OCI-LY3 (cell line): ENCODE data around the gene CXCR5.

Experiments used
- H2AFZ ChIP-seq: fragments of 200-600, 300-600 bp; shearing (Covaris generic); 2 replicates; pipeline ENCODE4 v1.6.0; 2014; ENCODE audit warnings: antibody characterized with exemption, low read depth, low read length
- H3K27ac ChIP-seq: fragments of 200-600, 300-600 bp; sonication (generic); 2 replicates; pipeline ENCODE4 v1.5.1; 2014; ENCODE audit warnings: mild to moderate bottlenecking, low read length, moderate library complexity, mixed read lengths
- H3K27me3 ChIP-seq: fragments of 200-600, 300-600 bp; sonication (generic); 2 replicates; pipeline ENCODE4 v1.6.1; 2014; ENCODE audit warnings: low read depth, low read length, mixed read lengths
- H3K36me3 ChIP-seq: fragments of 200-600, 300-600 bp; sonication (generic); replicated peaks from 2 replicates; pipeline ENCODE3; 2014; ENCODE audit warnings: low read depth, low read length, mixed read lengths
- H3K4me1 ChIP-seq: fragments of 300-600, 200-600 bp; sonication (generic); 2 replicates; pipeline ENCODE4 v1.6.1; 2014; ENCODE audit warnings: low read length, mixed read lengths
- H3K4me2 ChIP-seq: fragments of 200-600, 300-600 bp; sonication (generic); 2 replicates; pipeline ENCODE4 v1.6.1; 2014; ENCODE audit warnings: low read length, mixed read lengths
- H3K4me3 ChIP-seq: fragments of 300-600, 200-600 bp; sonication (generic); 2 replicates; pipeline ENCODE4 v1.5.1; 2014; ENCODE audit warnings: antibody characterized with exemption, mild to moderate bottlenecking, low read length, moderate library complexity
- H3K79me2 ChIP-seq: fragments of 300-600, 200-600 bp; shearing (Covaris generic); 2 replicates; pipeline ENCODE4 v1.6.1; 2014; ENCODE audit warnings: mild to moderate bottlenecking, low read length, mixed read lengths
- H3K9ac ChIP-seq: fragments of 300-600, 200-600 bp; shearing (Covaris generic); 2 replicates; pipeline ENCODE4 v1.6.0; 2014; ENCODE audit warnings: mild to moderate bottlenecking, low read length, moderate library complexity
- H3K9me3 ChIP-seq: fragments of 200-600, 300-600 bp; shearing (Covaris generic); 2 replicates; pipeline ENCODE4 v1.6.1; 2014; ENCODE audit warnings: low read length, mixed read lengths; ENCODE audit not compliant: insufficient read depth
- H4K20me1 ChIP-seq: fragments of 200-600, 300-600 bp; sonication (generic); 2 replicates; pipeline ENCODE4 v1.6.1; 2016; ENCODE audit warnings: low read length, mixed read lengths; ENCODE audit not compliant: insufficient read depth
- EZH2phosphoT487 ChIP-seq: fragments of 200-600 bp; shearing (Covaris generic); IDR thresholded peaks from 2 replicates; pipeline ENCODE4 v1.6.1; 2018; ENCODE audit warnings: antibody characterized with exemption, mixed run types, low read depth
- TF ChIP-seq, protein P1 (sequence below): fragments of 200-600, 300-600 bp; sonication (generic); IDR thresholded peaks from 2 replicates; pipeline ENCODE4 v1.5.1; 2014; ENCODE audit warnings: antibody characterized with exemption, low read length, low read depth

CXCR5 gene

DNA sequence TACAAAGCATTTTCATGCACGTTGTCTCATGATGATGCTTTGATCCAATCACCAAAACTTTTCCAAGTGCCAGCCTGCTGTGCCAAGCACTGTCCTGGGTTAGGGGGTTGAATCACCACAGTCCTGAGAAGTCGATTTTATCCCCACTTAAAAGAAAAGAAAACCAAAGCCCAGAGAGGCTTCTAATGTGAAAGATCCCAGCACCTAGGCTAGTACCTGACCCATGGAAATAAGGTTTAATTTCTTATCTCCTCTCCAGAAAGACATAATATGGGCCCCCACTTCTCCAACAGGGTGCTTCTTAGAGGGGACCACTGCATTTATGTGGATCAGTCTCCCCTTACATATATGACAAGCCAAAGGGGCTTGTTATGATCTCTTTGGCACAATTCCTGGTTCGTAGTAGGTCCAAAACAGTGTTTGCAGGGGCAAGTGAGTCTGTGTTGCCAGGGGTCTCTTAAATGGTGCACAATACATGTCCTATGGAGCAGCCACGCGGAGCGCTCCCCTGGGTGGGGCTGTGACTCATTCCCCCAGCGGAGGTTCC is 43.9 kb downstream of the CXCR5 start:
- H4K20me1 ChIP-seq, result no peaks in the 10 kb centered on the region
- peak overlapping the region; percentile 76 for H3K9ac ChIP-seq
- H3K27ac ChIP-seq, result peak overlapping the region; percentile 78
- peak overlapping the region; percentile 95 for H3K4me2 ChIP-seq
- peaks cover 33% of the 10 kb centered on the region for H3K4me1 ChIP-seq
- no peaks in the 10 kb centered on the region for H3K36me3 ChIP-seq
- peaks cover 5% of the 10 kb centered on the region; the same call in 1 of the 2 replicates for H3K27me3 ChIP-seq
- H3K79me2 ChIP-seq, result peaks cover 27% of the 10 kb centered on the region
- no peak overlapping the region for H2AFZ ChIP-seq
- peak overlapping the region; percentile 85 for H3K4me3 ChIP-seq
- H3K9me3 ChIP-seq, result no peaks in the 10 kb centered on the region
- no peak for TF ChIP-seq EZH2phosphoT487
- TF ChIP-seq, protein P1, sequence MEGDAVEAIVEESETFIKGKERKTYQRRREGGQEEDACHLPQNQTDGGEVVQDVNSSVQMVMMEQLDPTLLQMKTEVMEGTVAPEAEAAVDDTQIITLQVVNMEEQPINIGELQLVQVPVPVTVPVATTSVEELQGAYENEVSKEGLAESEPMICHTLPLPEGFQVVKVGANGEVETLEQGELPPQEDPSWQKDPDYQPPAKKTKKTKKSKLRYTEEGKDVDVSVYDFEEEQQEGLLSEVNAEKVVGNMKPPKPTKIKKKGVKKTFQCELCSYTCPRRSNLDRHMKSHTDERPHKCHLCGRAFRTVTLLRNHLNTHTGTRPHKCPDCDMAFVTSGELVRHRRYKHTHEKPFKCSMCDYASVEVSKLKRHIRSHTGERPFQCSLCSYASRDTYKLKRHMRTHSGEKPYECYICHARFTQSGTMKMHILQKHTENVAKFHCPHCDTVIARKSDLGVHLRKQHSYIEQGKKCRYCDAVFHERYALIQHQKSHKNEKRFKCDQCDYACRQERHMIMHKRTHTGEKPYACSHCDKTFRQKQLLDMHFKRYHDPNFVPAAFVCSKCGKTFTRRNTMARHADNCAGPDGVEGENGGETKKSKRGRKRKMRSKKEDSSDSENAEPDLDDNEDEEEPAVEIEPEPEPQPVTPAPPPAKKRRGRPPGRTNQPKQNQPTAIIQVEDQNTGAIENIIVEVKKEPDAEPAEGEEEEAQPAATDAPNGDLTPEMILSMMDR, result no peak

DNA sequence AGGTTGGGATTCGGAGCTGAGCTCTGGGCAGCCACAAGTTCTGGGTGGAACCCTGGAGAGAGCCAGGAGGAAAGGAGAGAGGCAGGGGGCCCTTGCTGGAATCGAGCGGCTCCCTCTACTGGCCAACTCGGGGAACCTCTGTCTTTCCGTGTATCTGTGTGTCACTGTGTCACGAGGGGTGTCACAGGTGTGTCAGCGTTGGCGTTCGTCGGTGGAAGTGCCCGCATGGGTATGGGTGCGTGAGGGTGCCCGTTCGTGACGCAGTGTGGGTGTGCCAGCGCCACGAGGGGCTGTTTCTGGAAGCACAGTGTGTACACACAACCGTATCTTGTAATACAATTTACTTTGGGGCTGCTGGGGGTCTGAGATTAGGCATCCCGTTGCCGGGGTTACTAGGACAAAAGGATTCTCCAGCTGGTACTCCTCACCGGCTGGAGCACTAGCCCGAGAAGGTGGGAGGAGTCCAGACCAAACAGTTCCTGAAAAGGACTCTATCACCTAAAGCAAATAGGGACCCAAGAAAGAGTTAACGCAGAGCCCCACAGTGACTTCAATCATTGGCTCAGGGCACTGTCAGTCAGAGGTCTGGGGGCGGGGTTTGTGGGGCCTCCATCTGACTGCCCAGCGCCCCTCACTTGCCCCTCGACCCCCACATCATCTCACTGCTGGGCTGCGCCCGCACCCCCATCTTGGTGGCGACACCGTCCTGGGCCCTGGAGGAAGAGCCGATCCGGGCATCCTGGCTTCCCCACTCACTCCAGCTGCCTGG is 44.6 kb downstream of the CXCR5 start:
- TF ChIP-seq, protein P1, result peak; percentile 89
- TF ChIP-seq EZH2phosphoT487, result no peak
- Histone ChIP-seq H3K4me1 (peaks cover 33% of the 10 kb centered on the region), H3K36me3 (no peaks in the 10 kb centered on the region), H3K27me3 (peaks cover 5% of the 10 kb centered on the region; the same call in 1 of the 2 replicates), H3K4me3 (peak overlapping the region; percentile 85), H3K27ac (peak overlapping the region; percentile 78), H4K20me1 (no peaks in the 10 kb centered on the region), H3K4me2 (peak overlapping the region; percentile 95), H2AFZ (peak overlapping the region; percentile 49; the same call in 1 of the 2 replicates), H3K9ac (peak overlapping the region; percentile 76), H3K9me3 (no peaks in the 10 kb centered on the region), H3K79me2 (peaks cover 21% of the 10 kb centered on the region)

- Histone ChIP-seq H3K79me2 (peaks cover 14% of the 10 kb centered on the region), H3K4me1 (peaks cover 27% of the 10 kb centered on the region), H3K4me3 (peak overlapping the region; percentile 85), H3K4me2 (peak overlapping the region; percentile 95), H2AFZ (peak overlapping the region; percentile 49; the same call in 1 of the 2 replicates), H3K36me3 (no peaks in the 10 kb centered on the region), H3K27me3 (peaks cover 5% of the 10 kb centered on the region; the same call in 1 of the 2 replicates), H3K9me3 (no peaks in the 10 kb centered on the region), H4K20me1 (no peaks in the 10 kb centered on the region), H3K9ac (peak overlapping the region; percentile 76), H3K27ac (peak overlapping the region; percentile 78)
- no peak for TF ChIP-seq EZH2phosphoT487
- TF ChIP-seq, protein P1, result no peak
These were observed 45.3 kb downstream of the CXCR5 start for GRCh38 chr11:118928870-118929500.
